H1 (cell line): ENCODE measurements around the gene GRM5. TPM values are rescaled to one million over a fixed set of nuclear protein-coding genes. Genes with fewer than 3 reads are reported as not detected.

Experiments
- CTCF ChIA-PET: fragments of 300-600 bp; sonication (Branson Sonifier 250); formaldehyde crosslinking; loops from one replicate; lab custom pipeline; 2021; ENCODE audit not compliant: partially characterized antibody; lab: Charles Lee
- POLR2A ChIA-PET: fragments of 300-600 bp; sonication (Branson Sonifier 250); formaldehyde crosslinking; loops from one replicate; lab custom pipeline; 2021; ENCODE audit warnings: inconsistent platforms; ENCODE audit not compliant: partially characterized antibody; lab: Charles Lee
- DNase-seq, 2 experiments: peaks; one replicate each; pipeline versions ENCODE4 v3.0.0 to v3.0.0-alpha.2; 2010 to 2022; ENCODE audit warnings: low spot score in 2 of 2, low read depth in 1 of 2, mixed read lengths in 1 of 2
- FAIRE-seq: peaks from 2 replicates; lab custom pipeline; 2011; peaks lifted over from hg19 to GRCh38; lab: Jason Lieb, UNC
- H2AFZ ChIP-seq: 2 replicates; pipeline ENCODE4 v1.8.1; 2012; ENCODE audit warnings: low read length, inconsistent platforms
- H2AK5ac ChIP-seq: 2 replicates; pipeline ENCODE4 v1.6.1; 2013; ENCODE audit warnings: low read depth, low read length
- H2BK120ac ChIP-seq: replicated peaks from 2 replicates; pipeline ENCODE3; 2013; ENCODE audit warnings: low read depth, low read length, inconsistent platforms
- H2BK12ac ChIP-seq: 2 replicates; pipeline ENCODE4 v1.6.1; 2013; ENCODE audit warnings: low read depth, low read length
- H2BK15ac ChIP-seq: 2 replicates; pipeline ENCODE4 v1.6.1; 2013; ENCODE audit warnings: low read length
- H2BK20ac ChIP-seq: 2 replicates; pipeline ENCODE4 v1.6.1; 2013; ENCODE audit warnings: low read length
- H2BK5ac ChIP-seq: 2 replicates; pipeline ENCODE4 v1.6.1; 2013; ENCODE audit warnings: low read depth, low read length
- H3K14ac ChIP-seq: 2 replicates; pipeline ENCODE4 v1.6.1; 2013; ENCODE audit warnings: inconsistent platforms; ENCODE audit not compliant: insufficient read length
- H3K18ac ChIP-seq: 2 replicates; pipeline ENCODE4 v1.6.1; 2013; ENCODE audit warnings: low read length; ENCODE audit errors: extremely low read depth
- H3K23ac ChIP-seq: 2 replicates; pipeline ENCODE4 v1.6.1; 2013; ENCODE audit warnings: inconsistent platforms; ENCODE audit not compliant: insufficient read length
- H3K23me2 ChIP-seq: 2 replicates; pipeline ENCODE4 v1.6.1; 2013; ENCODE audit warnings: low read depth, low read length
- H3K27ac ChIP-seq: 2 replicates; pipeline ENCODE4 v1.6.1; 2011; ENCODE audit warnings: low read depth, low read length, inconsistent platforms
- H3K27me3 ChIP-seq, 4 experiments: replicated peaks in 1 of 4; 1 replicate in 1 of 4; 2 replicates in 3 of 4; pipeline versions ENCODE4 v1.6.1 to v1.8.1; 2011 to 2013; ENCODE audit warnings: low read length in 3 of 4, mild to moderate bottlenecking in 3 of 4, inconsistent platforms in 2 of 4, mixed read lengths in 2 of 4, moderate library complexity in 1 of 4; ENCODE audit not compliant: control insufficient read depth in 3 of 4, insufficient read depth in 3 of 4; ENCODE audit errors: extremely low read depth in 1 of 4
- H3K36me3 ChIP-seq, 4 experiments: 2 replicates each; pipeline versions ENCODE4 v1.6.1 to v1.8.1; 2011 to 2013; ENCODE audit warnings: mild to moderate bottlenecking in 4 of 4, low read length in 3 of 4, moderate library complexity in 2 of 4, control low read depth in 1 of 4, inconsistent platforms in 1 of 4; ENCODE audit not compliant: insufficient read depth in 4 of 4, control insufficient read depth in 2 of 4
- H3K4ac ChIP-seq: replicated peaks from 2 replicates; pipeline ENCODE3; 2013; ENCODE audit warnings: low read length, low read depth, mixed read lengths, inconsistent platforms; ENCODE audit not compliant: insufficient read length
- H3K4me1 ChIP-seq, 4 experiments: replicated peaks in 1 of 4; 1 replicate in 1 of 4; 2 replicates in 3 of 4; pipeline versions ENCODE4 v1.6.1 to v1.8.1; 2011 to 2013; ENCODE audit warnings: low read length in 3 of 4, inconsistent platforms in 2 of 4, mixed read lengths in 1 of 4; ENCODE audit not compliant: insufficient read depth in 4 of 4, control insufficient read depth in 3 of 4
- H3K4me2 ChIP-seq, 2 experiments: 2 replicates each; pipeline versions ENCODE4 v1.6.1 to v1.8.1; 2011 to 2013; ENCODE audit warnings: low read depth in 2 of 2, low read length in 2 of 2, control low read depth in 1 of 2, inconsistent platforms in 1 of 2, mild to moderate bottlenecking in 1 of 2; ENCODE audit not compliant: insufficient read depth in 1 of 2
- H3K4me3 ChIP-seq, 4 experiments: fragments of 200-600, 300-600 bp in 1 of 4; sonication (generic), shearing (Covaris generic), sonication (Bioruptor Twin) in 1 of 4; 2 replicates each; pipeline versions ENCODE4 v1.5.1 to v1.8.1; 2011 to 2016; ENCODE audit warnings: low read length in 4 of 4, low read depth in 3 of 4, control low read depth in 2 of 4, inconsistent platforms in 2 of 4, mild to moderate bottlenecking in 2 of 4, mixed read lengths in 1 of 4, moderate library complexity in 1 of 4; ENCODE audit not compliant: insufficient read depth in 2 of 4; ENCODE audit errors: extremely low read depth in 1 of 4
- H3K56ac ChIP-seq: replicated peaks from 2 replicates; pipeline ENCODE3; 2013; ENCODE audit warnings: low read depth, mild to moderate bottlenecking, mixed read lengths, low read length, inconsistent platforms; ENCODE audit not compliant: insufficient read length
- H3K79me1 ChIP-seq: 2 replicates; pipeline ENCODE4 v1.6.1; 2013; ENCODE audit warnings: low read depth, low read length, control low read depth
- H3K79me2 ChIP-seq, 2 experiments: 2 replicates each; pipeline versions ENCODE4 v1.6.1 to v1.8.1; 2012 to 2013; ENCODE audit warnings: low read length in 2 of 2, mild to moderate bottlenecking in 2 of 2, inconsistent platforms in 1 of 2; ENCODE audit not compliant: insufficient read depth in 2 of 2, control insufficient read depth in 1 of 2
- H3K9ac ChIP-seq, 4 experiments: replicated peaks in 1 of 4; 1 replicate in 1 of 4; 2 replicates in 3 of 4; pipeline versions ENCODE4 v1.6.1 to v1.8.1; 2011 to 2013; ENCODE audit warnings: low read depth in 3 of 4, low read length in 3 of 4, control low read depth in 2 of 4, mild to moderate bottlenecking in 2 of 4, moderate library complexity in 2 of 4, inconsistent platforms in 1 of 4; ENCODE audit errors: extremely low read depth in 1 of 4
- H3K9me3 ChIP-seq, 2 experiments: 2 replicates each; pipeline versions ENCODE4 v1.6.1 to v1.8.1; 2012 to 2013; ENCODE audit warnings: mild to moderate bottlenecking in 2 of 2, moderate library complexity in 2 of 2, control low read depth in 1 of 2, inconsistent platforms in 1 of 2, low read depth in 1 of 2, low read length in 1 of 2, mixed read lengths in 1 of 2; ENCODE audit not compliant: insufficient read depth in 2 of 2
- H4K20me1 ChIP-seq, 2 experiments: replicated peaks in 1 of 2; 2 replicates each; pipeline versions ENCODE3 to v1.8.1; 2011 to 2013; ENCODE audit warnings: inconsistent platforms in 2 of 2, low read length in 2 of 2, mild to moderate bottlenecking in 1 of 2; ENCODE audit not compliant: insufficient read depth in 2 of 2, control insufficient read depth in 1 of 2
- H4K5ac ChIP-seq: 2 replicates; pipeline ENCODE4 v1.6.1; 2013; ENCODE audit warnings: low read length, low read depth, mixed read lengths, inconsistent platforms; ENCODE audit not compliant: insufficient read length
- H4K8ac ChIP-seq: 2 replicates; pipeline ENCODE4 v1.8.0; 2013; ENCODE audit warnings: mild to moderate bottlenecking, moderate library complexity, low read length, inconsistent platforms; ENCODE audit not compliant: insufficient read depth; ENCODE audit errors: extremely low read depth
- H4K91ac ChIP-seq: replicated peaks from 2 replicates; pipeline ENCODE3; 2013; ENCODE audit warnings: low read length, mixed read lengths, inconsistent platforms; ENCODE audit not compliant: insufficient read length
- BCL11A ChIP-seq, 2 experiments: IDR thresholded peaks; one replicate each; pipeline ENCODE4 v1.6.1; 2011; ENCODE audit warnings: low read depth in 2 of 2, low read length in 2 of 2, mild to moderate bottlenecking in 2 of 2
- CHD1 ChIP-seq: IDR thresholded peaks from 2 replicates; pipeline ENCODE4 v1.6.1; 2012; ENCODE audit warnings: low read depth, low read length, improper control_type of control experiment
- HDAC6 ChIP-seq: IDR thresholded peaks from one replicate; pipeline ENCODE4 v1.7.1; 2012; ENCODE audit warnings: low read depth, mild to moderate bottlenecking, inconsistent platforms, low read length, moderate library complexity
- RNF2 ChIP-seq: fragments of 200-900, 300-1000 bp; sonication (generic); IDR thresholded peaks from 2 replicates; pipeline ENCODE4 v1.7.1; 2016; ENCODE audit warnings: borderline replicate concordance, low read depth, mild to moderate bottlenecking, antibody characterized with exemption, low read length; ENCODE audit not compliant: poor library complexity, severe bottlenecking; ENCODE audit errors: missing control alignments
- TAF7 ChIP-seq: optimal IDR thresholded peaks from 2 replicates; pipeline ENCODE3; 2011; ENCODE audit warnings: low read depth, mild to moderate bottlenecking, inconsistent platforms, low read length, moderate library complexity, borderline replicate concordance
- YY1 ChIP-seq: IDR thresholded peaks from 2 replicates; pipeline ENCODE4 v1.6.1; 2011; ENCODE audit warnings: low read depth, mild to moderate bottlenecking, low read length
- WGBS, 2 experiments: shearing (Covaris generic) in 1 of 2; methylation state at CpG; one replicate each; pipeline versions ENCODE4 v1.1.6 to v1.1.7; 2013 to 2015; ENCODE audit warnings: low lambda C conversion rate in 2 of 2, mixed read lengths in 2 of 2, inconsistent platforms in 1 of 2, low coverage in 1 of 2, missing lambda C conversion rate in 1 of 2; ENCODE audit not compliant: insufficient replicate concordance in 2 of 2, insufficient coverage in 1 of 2, insufficient read length in 1 of 2; ENCODE audit errors: extremely low coverage in 1 of 2, missing lambda C conversion rate in 1 of 2; 5-methylcytosine and 5-hydroxymethylcytosine counted together
- polyA plus RNA-seq, 7 experiments: library from polyadenylated mRNA; depleted of rRNA in 3 of 7; stranded (reverse) in 5 of 7; unstranded in 2 of 7; fragments of >200 nt in 5 of 7; fragments of 200-250 nt in 2 of 7; gene quantifications; 1 replicate in 5 of 7; 2 replicates in 1 of 7; 4 replicates in 1 of 7; pipeline versions ENCODE4 v1.2.1 to v1.2.3, GENCODE V29; 2011 to 2013; ENCODE audit warnings: missing spikeins in 2 of 7, mixed read lengths in 2 of 7
- total RNA-seq: library from RNA; stranded (reverse); fragmentation: NEBNext Ultra II Directional; extraction: Animal tissue kit (Norgen Biotek cat#: 25700); gene quantifications from 2 replicates; pipeline ENCODE4 v1.2.1, GENCODE V29; 2021

The GRM5 gene
- total and polyA plus RNA-seq, 2 of the 8 experiments (the other 6 are each of a cell fraction or from before 2014, with no cell fraction given) = 0.15 to 0.43 TPM

DNA sequence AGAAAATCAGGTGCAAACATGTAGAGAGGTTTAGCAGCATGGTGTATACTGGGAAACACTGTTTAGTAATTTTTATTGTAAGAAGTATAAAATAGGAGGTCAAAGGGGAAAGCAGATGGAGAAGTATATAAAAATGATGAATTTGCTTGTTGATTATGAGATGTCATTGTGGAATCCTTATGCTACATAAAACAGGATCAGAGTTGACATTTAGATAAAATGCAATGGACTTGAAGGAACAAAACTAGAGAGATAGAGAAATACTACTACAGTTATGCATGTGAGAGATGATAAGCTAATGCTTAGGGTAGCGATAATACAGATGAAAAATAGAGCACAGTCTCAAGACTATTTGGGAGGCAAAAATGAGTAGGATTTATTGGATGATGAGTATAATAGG lies 536.4 kb downstream of the GRM5 start:
- Histone ChIP-seq H2BK5ac (no peak overlapping the region), H4K8ac (no peak overlapping the region), H3K4me2 (no peak overlapping the region), H3K27ac (no peak overlapping the region), H3K79me2 (no peaks in the 10 kb centered on the region), H3K23ac (no peak overlapping the region), H3K36me3 (no peaks in the 10 kb centered on the region), H2AFZ (no peak overlapping the region), H3K27me3 (no peaks in the 10 kb centered on the region), H2AK5ac (no peak overlapping the region), H4K91ac (no peak overlapping the region), H3K14ac (no peak overlapping the region), H2BK20ac (no peak overlapping the region), H3K18ac (no peak overlapping the region), H3K9me3 (no peaks in the 10 kb centered on the region)
- POLR2A ChIA-PET = interaction anchor here (0.9 kb wide), 1 partner anchor 12 kb away, joined by 3 read pairs; no protein-coding TSS in a partner anchor
- no peak for DNase-seq
- TF ChIP-seq TAF7 = no peak
- no peak for TF ChIP-seq BCL11A (IDR thresholded peaks at IDR 0.05; ENCODE audit: low read depth in 2 of 2, low read length in 2 of 2)
- TF ChIP-seq RNF2 = no peak
- no peak for TF ChIP-seq YY1
- no peak for TF ChIP-seq CHD1
- no peak for TF ChIP-seq HDAC6
- TF ChIP-seq, all 59 proteins: peak for 0
- Histone ChIP-seq H3K4me1 (no peaks in the 10 kb centered on the region), H3K56ac (no peak overlapping the region), H3K4me3 (no peak overlapping the region), H3K4ac (no peak overlapping the region), H2BK120ac (no peak overlapping the region), H4K5ac (no peak overlapping the region), H3K79me1 (no peaks in the 10 kb centered on the region), H3K23me2 (no peaks in the 10 kb centered on the region), H2BK12ac (no peak overlapping the region), H2BK15ac (no peak overlapping the region), H3K9ac (no peak overlapping the region), H4K20me1 (no peaks in the 10 kb centered on the region)
- CTCF ChIA-PET = interaction anchor here (0.6 to 2.0 kb wide), 4 partner anchors 15 to 787 kb away, joined by 3 to 7 read pairs (median 4); no protein-coding TSS in a partner anchor
- FAIRE-seq = no peak
- 88% methylated on average over 1 of the region's 1 CpG; no CpG with 5 or more reads in 1 of the 2 experiments for WGBS, 2 experiments
